Ishikawa (cell line): ENCODE data around the gene ROBO1.

Experiments used
- CREB1 ChIP-seq: IDR thresholded peaks from 2 replicates; pipeline ENCODE4 v1.6.1; 2012; ENCODE audit warnings: low read depth
- EGR1 ChIP-seq: IDR thresholded peaks from 2 replicates; pipeline ENCODE4 v1.6.1; 2012
- EP300 ChIP-seq: IDR thresholded peaks from 2 replicates; pipeline ENCODE4 v1.6.1; 2012; ENCODE audit warnings: borderline replicate concordance
- FOXM1 ChIP-seq: IDR thresholded peaks from 2 replicates; pipeline ENCODE4 v1.6.1; 2012; ENCODE audit warnings: low read depth, borderline replicate concordance
- MAX ChIP-seq: IDR thresholded peaks from 2 replicates; pipeline ENCODE4 v1.6.1; 2012
- NFIC ChIP-seq: IDR thresholded peaks from 2 replicates; pipeline ENCODE4 v1.6.1; 2012
- RAD21 ChIP-seq: IDR thresholded peaks from 2 replicates; pipeline ENCODE4 v1.6.1; 2012; ENCODE audit warnings: low read depth
- REST ChIP-seq: IDR thresholded peaks from 2 replicates; pipeline ENCODE4 v1.6.1; 2012; ENCODE audit warnings: low read depth, mild to moderate bottlenecking
- TAF1 ChIP-seq: IDR thresholded peaks from 2 replicates; pipeline ENCODE4 v1.6.1; 2012; ENCODE audit warnings: low read depth, mild to moderate bottlenecking
- TCF12 ChIP-seq: IDR thresholded peaks from 2 replicates; pipeline ENCODE4 v1.6.1; 2012; ENCODE audit warnings: low read depth
- USF1 ChIP-seq: IDR thresholded peaks from 2 replicates; pipeline ENCODE4 v1.6.1; 2012
- YY1 ChIP-seq: IDR thresholded peaks from 2 replicates; pipeline ENCODE4 v1.6.1; 2012; ENCODE audit warnings: low read depth
- ZBTB7A ChIP-seq: IDR thresholded peaks from 2 replicates; pipeline ENCODE4 v1.6.1; 2012; ENCODE audit warnings: low read depth

DNA sequence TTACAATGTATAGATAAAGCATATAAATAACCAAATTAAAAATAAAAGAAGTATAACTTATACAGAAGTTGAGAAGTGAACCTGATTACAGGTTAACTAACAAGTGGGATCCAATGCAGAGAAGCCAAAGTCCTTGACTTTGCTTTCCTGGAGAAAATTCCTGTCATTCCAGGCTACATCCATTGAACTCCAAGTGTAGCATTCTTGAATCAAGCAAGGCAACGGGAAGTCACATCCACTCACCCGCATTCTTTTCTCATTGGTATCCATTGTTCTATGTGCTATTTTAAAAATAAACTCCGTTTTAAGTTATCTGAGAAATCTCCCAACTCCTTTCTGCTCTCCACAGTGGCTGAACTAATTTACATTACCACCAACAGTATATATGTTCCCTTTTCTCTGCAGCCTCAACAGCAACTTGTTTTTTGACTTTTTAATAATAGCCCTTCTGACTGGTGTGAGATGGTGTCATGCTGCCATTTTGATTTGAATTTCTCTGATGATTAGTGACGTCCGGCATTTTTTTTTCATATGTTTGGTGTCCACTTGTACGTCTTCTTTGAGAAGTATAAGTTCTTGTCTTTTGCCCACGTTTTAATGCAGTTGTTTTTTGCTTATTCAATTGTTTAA lies 534.3 kb downstream of the ROBO1 start:
- TF ChIP-seq CREB1 (no peak), TCF12 (no peak), EGR1 (no peak), RAD21 (no peak), EP300 (no peak), NFIC (no peak), USF1 (no peak), YY1 (no peak), REST (no peak), FOXM1 (no peak), ZBTB7A (no peak), TAF1 (no peak), MAX (no peak)
